ENCODE data around the gene THSD4.

The THSD4 gene

GRCh38 chr15:71603379-71603778, 488.1 kb downstream of the THSD4 start:
- no peak for DNase-seq

- DNase-seq, result no peak
Observed at GRCh38 chr15:71607383-71607782, 492.1 kb downstream of the THSD4 start.

DNA sequence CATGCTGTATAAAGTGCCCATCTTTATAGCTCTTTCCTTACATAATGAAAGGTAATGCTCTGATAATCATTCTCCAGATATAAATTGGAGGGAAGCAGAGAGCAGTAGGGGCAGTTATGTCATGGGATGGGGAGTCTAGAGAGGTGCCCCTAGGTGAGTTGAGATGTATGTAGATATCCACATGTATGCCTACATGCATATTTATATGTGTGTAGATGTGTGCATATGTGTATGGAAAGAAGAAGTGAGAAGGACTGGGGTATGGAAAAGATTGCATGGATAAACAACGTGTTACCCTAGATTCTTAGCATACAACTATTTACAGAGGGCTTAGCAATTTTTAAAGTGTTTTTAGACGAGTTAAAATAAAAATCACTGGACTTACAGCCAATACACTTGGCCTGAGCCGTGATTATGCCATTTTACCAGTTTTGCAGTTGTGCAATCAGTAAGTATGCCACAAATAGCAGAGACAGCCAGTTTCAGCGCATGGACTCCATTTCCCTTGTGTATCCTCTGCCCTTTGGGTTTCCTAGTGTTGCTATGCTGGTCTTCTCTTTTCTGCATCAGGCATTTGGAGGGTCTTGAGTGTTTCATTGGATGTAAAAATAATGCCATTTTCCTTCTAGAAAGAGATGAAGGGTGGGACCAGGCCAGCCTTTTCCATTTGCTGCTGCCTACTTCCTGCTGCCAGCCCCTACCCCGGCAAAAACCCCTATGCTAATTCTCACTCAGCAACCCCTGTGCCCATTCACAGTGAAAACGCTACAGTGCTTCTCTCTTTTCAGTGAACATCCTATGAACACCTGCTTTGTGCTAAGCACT, 495.7 kb downstream of the THSD4 start:
- no peak for DNase-seq

DNA sequence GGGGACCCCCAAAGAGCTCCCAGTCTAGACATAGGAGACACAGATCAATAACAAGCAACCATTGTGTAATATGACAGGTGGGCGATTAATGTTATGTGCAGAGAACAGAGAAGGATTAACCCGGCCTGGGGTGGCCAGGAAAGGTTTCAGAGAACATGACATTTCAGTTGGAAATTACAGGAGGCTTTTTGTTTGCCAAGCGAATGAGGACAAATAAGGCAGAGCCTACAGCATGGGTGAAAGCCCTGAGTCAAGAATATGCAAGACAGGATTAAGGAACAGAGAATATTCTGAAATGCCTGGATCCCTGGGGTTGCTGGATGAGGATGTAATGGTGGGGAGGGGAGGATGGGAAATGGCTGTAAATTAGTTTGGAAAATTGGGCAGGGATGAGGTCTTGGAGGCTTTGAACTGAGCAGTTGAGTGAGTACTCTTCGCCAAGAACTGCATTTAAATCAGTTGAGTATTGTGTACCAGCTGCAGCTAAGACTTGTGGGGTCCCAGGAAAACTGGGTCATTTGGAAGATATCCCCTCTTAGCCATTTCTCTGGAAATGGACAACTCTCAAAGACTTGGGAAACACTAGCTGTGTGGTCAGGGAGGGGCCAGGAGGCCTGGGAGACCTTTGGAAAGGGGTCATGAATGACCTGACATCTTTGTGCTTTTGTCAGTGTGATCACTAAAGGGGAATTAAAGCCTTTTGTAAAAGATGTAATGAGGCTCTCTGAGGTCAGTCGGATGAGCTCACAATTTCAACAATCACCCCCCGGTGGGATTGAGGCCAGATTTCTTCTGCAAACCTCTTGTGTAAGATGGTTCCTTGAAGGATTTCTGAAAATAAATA, 496.5 kb downstream of the THSD4 start:
- DNase-seq, result no peak

- no peak for DNase-seq
Observed at GRCh38 chr15:71612397-71612722, 497.1 kb downstream of the THSD4 start.

DNA sequence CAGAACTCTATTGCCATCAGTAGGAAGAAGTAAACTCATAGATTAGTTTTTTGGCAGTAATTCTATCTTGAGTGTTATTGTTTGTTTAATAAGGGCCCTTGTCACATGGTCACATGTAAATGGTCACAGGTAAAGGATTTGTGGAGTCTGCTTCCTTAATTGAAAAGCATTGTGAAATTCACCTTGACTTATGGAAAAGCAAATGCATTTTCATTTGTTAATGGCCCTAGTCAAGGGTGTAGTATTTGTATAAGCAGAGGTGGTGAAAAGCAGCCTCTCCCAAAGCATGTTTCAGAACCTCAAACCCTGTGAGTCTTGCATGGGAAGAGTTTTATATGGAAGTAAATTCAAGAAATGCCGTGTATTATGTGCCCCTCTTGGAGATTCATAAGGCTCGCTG, 497.6 kb downstream of the THSD4 start:
- no peak for DNase-seq

- DNase-seq, result no peak
Observed at GRCh38 chr15:71623111-71623510, 507.8 kb downstream of the THSD4 start.

DNA sequence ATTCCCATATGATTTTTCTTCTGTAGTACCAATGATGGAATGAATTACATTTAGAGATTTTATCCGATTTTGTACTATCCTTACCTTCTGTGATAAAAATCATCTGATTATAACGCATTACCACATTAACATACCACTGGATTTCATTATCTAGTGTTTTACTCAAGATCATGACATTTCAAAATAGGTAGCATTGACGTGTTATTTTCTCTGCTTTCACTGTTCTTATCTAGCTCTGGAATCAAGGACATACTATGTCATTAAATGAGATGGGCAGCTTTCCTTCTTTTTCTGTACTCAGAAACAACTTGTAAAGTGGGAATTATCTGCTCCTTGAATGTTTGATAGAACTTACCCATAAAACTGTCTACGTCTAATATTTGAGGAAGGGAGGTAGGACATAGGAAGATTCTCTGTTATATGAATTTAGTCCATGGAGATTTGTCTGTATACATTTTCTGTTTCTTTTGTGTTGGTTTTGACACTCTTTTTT, 511.4 kb downstream of the THSD4 start:
- no peak for DNase-seq

DNA sequence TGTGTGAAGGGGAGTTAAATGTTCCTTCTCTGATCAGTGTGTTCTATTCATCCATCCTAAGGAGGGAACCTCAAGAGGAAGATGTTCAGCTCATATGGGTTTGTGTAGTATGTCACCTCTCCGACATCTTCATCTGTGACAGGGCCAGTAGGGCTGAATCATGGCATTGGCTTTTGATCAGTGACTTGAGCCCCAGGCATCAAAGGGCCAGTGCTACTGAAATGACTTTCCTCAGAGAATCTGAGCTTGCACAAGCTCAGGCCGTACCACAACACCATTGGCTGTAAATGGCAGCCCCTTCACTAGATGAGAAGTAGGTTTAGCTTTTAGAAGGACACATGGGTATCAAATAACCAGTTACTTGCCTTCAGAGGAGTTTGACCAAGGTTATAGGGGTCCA, 511.9 kb downstream of the THSD4 start:
- no peak for DNase-seq

DNA sequence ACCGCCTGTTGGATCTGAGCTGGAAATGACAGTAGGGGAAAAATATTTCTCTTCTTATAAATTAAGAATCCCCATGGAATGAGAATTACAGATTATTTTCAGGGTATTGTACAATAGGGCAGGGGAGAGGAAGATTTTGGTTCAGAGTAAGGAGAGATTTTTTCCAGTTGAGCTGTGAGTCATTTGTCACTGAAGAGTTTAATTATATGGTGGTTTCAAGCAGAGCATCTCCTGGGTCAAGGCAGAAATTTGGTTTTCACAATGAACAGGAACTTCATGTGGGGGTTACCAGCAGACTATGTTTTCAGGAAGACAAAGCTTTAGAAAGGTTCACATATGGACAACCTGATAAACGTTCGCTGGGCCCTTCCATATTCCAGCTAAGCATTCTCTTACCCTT, 512.3 kb downstream of the THSD4 start:
- no peak for DNase-seq

- no peak for DNase-seq
Observed at GRCh38 chr15:71628988-71629770, 513.9 kb downstream of the THSD4 start.

DNA sequence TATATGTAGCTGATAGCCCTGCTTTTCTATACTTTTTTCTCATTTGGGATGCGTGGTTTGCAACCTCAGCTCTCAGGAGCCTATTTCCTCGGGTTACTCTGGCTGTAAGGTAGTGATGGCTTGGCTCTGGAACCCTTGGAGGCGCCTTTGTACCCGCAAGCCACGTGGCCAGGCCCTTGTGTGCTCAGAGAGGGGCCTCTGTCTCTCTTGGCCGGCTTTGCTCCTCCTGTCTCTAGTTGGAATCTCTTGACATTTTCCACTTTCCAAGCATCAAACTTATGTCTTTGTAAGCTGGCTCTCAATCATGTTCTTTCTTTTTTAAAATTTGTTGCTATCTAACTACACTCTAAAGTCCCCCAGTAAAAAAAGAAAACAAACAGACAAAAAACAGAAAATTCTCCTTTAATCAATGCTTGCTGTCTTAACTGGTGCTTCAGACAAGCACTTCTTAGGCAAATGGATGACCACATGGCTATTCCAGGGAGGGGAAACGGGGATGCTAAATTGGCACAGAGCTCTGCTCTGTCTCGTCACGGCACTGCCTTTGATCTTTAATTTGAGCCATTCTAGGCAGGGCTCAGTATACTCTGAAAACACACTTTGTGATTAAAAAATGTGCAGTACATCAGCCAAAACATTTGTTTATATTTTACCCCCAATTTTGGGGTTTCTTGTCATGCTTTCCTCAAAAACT, 514.7 kb downstream of the THSD4 start:
- no peak for DNase-seq

- DNase-seq, result no peak
Observed at GRCh38 chr15:71630475-71630809, 515.2 kb downstream of the THSD4 start.

DNA sequence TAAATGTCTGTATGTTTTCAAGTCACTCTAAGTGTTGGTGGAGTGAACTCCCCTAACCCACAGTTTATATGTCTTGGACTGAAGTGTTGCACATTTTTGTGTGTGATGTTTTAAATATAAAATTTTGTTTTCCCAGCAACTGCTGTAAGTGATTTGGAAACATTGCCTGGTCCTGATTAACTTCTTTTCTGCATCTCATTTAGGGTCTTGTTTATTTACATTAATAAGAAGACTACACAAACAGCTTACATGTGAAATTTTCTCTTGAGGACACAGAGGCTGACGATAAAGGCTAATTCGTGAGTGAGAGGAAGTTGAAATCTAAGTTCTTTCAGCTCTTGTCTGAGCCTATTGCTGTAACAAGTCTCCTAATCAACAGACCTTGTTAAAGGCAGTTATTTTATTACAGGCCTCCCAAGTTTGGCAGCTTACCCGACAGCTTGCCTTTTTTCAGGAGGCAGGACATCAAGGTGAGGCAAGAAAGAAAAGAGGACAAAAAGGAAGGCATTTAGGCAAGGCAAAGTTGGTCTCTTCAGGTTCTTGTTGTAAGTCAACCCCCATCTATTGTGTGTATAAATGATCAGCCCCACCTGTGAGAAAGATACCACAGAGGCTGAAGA, 517.4 kb downstream of the THSD4 start:
- DNase-seq, result no peak

DNA sequence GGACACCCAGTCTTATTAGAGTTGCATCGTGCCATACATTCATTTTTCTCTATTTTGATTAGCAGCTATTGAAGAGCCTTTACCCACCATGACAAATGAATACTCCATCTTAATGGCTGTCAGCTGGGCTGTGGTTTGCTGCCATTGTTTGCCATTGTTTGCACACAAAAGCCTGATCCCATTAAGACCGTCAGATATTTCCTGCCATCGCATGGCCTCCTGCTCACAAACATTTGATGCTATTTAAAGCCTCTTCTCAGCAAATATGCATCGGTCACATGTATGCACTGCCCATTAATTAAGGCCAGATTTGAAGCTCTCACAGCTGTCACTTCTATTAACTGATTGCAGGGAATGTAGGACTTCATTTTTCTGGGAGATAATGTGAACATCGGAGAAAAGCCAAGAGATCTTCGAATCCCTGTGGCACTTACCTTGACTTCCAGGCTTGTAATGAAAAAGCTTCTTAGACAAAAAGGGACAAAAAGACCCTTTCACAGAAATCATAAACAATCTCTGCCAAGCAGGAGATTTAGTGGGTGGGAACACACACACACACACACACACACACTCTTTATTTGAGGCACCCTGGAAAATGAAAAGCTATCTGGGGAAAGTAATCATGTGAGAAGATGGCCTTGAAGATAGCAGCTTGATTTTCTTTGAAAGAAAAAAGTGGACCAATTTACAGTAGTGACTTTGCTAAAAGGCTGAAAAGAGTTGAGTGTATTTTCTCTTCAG, 519.7 kb downstream of the THSD4 start:
- no peak for DNase-seq

- DNase-seq, result no peak
Observed at GRCh38 chr15:71635735-71636134, 520.5 kb downstream of the THSD4 start.

- DNase-seq, result no peak
Observed at GRCh38 chr15:71638876-71639275, 523.6 kb downstream of the THSD4 start.

GRCh38 chr15:71639471-71639870, 524.2 kb downstream of the THSD4 start:
- no peak for DNase-seq

DNA sequence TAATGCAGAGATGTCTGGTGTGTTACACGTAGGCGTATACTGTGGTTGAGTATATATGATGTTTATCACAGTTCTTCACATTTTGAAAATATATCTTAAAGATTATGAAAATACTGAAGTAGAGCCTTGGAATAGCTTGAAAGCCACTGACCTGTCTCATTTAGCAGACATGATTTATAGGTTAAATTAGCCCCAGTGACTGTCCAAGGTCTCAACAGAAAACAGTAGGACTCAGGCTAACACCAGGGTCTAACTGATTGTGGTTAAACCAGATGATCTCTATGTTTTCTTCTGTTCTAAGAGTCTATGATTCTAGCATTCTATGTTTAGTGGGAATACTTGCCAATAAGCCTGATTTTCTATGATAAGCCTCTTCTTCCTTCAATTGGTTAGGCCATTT, 528.6 kb downstream of the THSD4 start:
- no peak for DNase-seq

DNA sequence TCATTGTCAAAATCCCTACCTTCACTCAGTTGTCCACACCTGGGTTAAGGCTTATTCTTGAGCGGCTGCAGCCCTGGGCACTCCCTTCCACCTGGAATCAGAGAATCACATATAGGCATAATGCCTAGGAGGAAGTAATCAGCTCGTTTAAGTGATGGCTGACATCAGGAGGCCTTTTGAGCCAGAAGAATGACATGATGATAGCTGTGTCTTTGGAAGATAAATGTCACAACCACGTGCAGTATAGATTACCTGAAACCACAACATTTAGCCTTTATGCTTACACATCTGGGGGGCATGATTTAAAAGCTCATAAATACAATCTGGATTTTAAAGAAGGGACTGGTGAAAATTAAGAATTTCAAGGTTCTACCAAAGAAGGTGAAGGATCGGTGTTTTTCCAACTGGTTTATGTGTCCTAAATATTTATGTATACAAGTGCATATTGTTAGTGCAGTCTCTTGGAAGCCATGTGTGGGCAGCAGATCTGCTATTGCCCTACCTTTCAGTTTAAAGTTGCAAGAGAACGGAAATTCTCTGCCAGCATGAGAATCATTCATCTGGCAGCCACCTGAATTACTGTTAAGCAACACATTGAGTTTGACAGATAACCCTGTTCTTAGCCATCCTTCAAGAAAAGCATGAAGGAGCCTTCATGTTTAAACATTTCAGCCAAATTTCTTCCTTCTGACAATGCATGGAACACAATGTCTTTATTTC, 531.7 kb downstream of the THSD4 start:
- DNase-seq, result no peak

- DNase-seq, result no peak
Observed at GRCh38 chr15:71647487-71647808, 532.2 kb downstream of the THSD4 start.
